ENCODE measurements around the gene SLC2A3.
"Not testable (repeated sequence)": the region's sequence is repeated elsewhere in the genome, so short reads cannot be mapped to it uniquely, and the experiment has no call there.

The SLC2A3 gene

GRCh38 chr12:7935590-7936581, at the start of gene SLC2A3:
TSS of gene SLC2A3 (minus strand) at chr12:7936187. CDS start at chr12:7936034, 153 bp downstream.
- peak in 3 of 4 experiments; percentile 47 to 74 (median 58) for DNase-seq (ENCODE audit: low read depth in 4 of 4, low spot score in 1 of 4)

- DNase-seq (ENCODE audit: low read depth in 4 of 4, low spot score in 1 of 4) = no peak
These were observed 48.9 kb upstream of the SLC2A3 start for GRCh38 chr12:7984900-7985299.

- DNase-seq (ENCODE audit: low read depth in 4 of 4, low spot score in 1 of 4) = not testable (repeated sequence)
These were observed 47.5 kb upstream of the SLC2A3 start for GRCh38 chr12:7983460-7983859.

- DNase-seq (ENCODE audit: low read depth in 4 of 4, low spot score in 1 of 4) = not testable (repeated sequence)
These were observed 47.0 kb upstream of the SLC2A3 start for GRCh38 chr12:7983019-7983418.

- not testable (repeated sequence) for DNase-seq (ENCODE audit: low read depth in 4 of 4, low spot score in 1 of 4)
These were observed 46.3 kb upstream of the SLC2A3 start for GRCh38 chr12:7982332-7982735.

GRCh38 chr12:7981446-7981845, 45.5 kb upstream of the SLC2A3 start:
- DNase-seq (ENCODE audit: low read depth in 4 of 4, low spot score in 1 of 4) = no peak

GRCh38 chr12:7977351-7978124, 41.6 kb upstream of the SLC2A3 start:
- DNase-seq (ENCODE audit: low read depth in 4 of 4, low spot score in 1 of 4) = not testable (repeated sequence)

GRCh38 chr12:7973457-7973825, 37.5 kb upstream of the SLC2A3 start:
- no peak for DNase-seq (ENCODE audit: low read depth in 4 of 4, low spot score in 1 of 4)

GRCh38 chr12:7972734-7973456, 36.9 kb upstream of the SLC2A3 start:
- DNase-seq (ENCODE audit: low read depth in 4 of 4, low spot score in 1 of 4) = no peak

- not testable (repeated sequence) for DNase-seq (ENCODE audit: low read depth in 4 of 4, low spot score in 1 of 4)
These were observed 36.3 kb upstream of the SLC2A3 start for GRCh38 chr12:7972269-7972668.

- not testable (repeated sequence) for DNase-seq (ENCODE audit: low read depth in 4 of 4, low spot score in 1 of 4)
These were observed 35.8 kb upstream of the SLC2A3 start for GRCh38 chr12:7971765-7972164.

- DNase-seq (ENCODE audit: low read depth in 4 of 4, low spot score in 1 of 4) = peak; percentile 64 to 95 (median 76)
These were observed 34.7 kb upstream of the SLC2A3 start for GRCh38 chr12:7970475-7971252.

- DNase-seq (ENCODE audit: low read depth in 4 of 4, low spot score in 1 of 4) = no peak
These were observed 30.6 kb upstream of the SLC2A3 start for GRCh38 chr12:7966563-7966962.

GRCh38 chr12:7964669-7965068, 28.7 kb upstream of the SLC2A3 start:
- DNase-seq (ENCODE audit: low read depth in 4 of 4, low spot score in 1 of 4) = not testable (repeated sequence)

- no peak for DNase-seq (ENCODE audit: low read depth in 4 of 4, low spot score in 1 of 4)
These were observed 25.6 kb upstream of the SLC2A3 start for GRCh38 chr12:7961395-7962178.

- DNase-seq (ENCODE audit: low read depth in 4 of 4, low spot score in 1 of 4) = no peak
These were observed 23.7 kb upstream of the SLC2A3 start for GRCh38 chr12:7959701-7960121.

GRCh38 chr12:7959278-7959677, 23.3 kb upstream of the SLC2A3 start:
- no peak for DNase-seq (ENCODE audit: low read depth in 4 of 4, low spot score in 1 of 4)

- DNase-seq (ENCODE audit: low read depth in 4 of 4, low spot score in 1 of 4) = not testable (repeated sequence)
These were observed 18.9 kb upstream of the SLC2A3 start for GRCh38 chr12:7954877-7955276.

GRCh38 chr12:7954418-7954817, 18.4 kb upstream of the SLC2A3 start:
- not testable (repeated sequence) for DNase-seq (ENCODE audit: low read depth in 4 of 4, low spot score in 1 of 4)
